K562 (cell line): ENCODE results near the gene HNRNPF. TPM values are rescaled to one million over a fixed set of nuclear protein-coding genes. Genes with fewer than 3 reads are reported as not detected.

Experiments
- BACH1 ChIP-seq: fragments of 200-800 bp; sonication (Bioruptor generic); IDR thresholded peaks from 2 replicates; pipeline ENCODE4 v1.6.1; 2016; ENCODE audit warnings: missing genetic modification characterization, missing compliant biosample characterization
- BMI1 ChIP-seq: fragments of 150-350 bp; IDR thresholded peaks from 2 replicates; pipeline ENCODE4 v1.6.1; 2014; ENCODE audit warnings: low read length
- E2F1 ChIP-seq: sonication (generic); formaldehyde crosslinking; IDR thresholded peaks from 2 replicates; pipeline ENCODE4 v1.8.1; 2023; ENCODE audit warnings: mild to moderate bottlenecking, missing genetic modification reagents, moderate library complexity
- HDAC6 ChIP-seq: IDR thresholded peaks from 2 replicates; pipeline ENCODE4 v1.6.1; 2012; ENCODE audit warnings: low read depth, mild to moderate bottlenecking, control low read depth, inconsistent platforms, low read length, moderate library complexity
- HLTF ChIP-seq: fragments of 450-650 bp; IDR thresholded peaks from 2 replicates; pipeline ENCODE4 v1.6.1; 2016
- IRF9 ChIP-seq: fragments of 450-650 bp; IDR thresholded peaks from 2 replicates; pipeline ENCODE4 v1.6.1; 2016; ENCODE audit warnings: missing biosample characterization, missing genetic modification characterization
- MTA1 ChIP-seq: fragments of 450-650 bp; IDR thresholded peaks from 2 replicates; pipeline ENCODE4 v1.6.1; 2017; ENCODE audit warnings: borderline replicate concordance
- PHB ChIP-seq: fragments of 250-450 bp; sonication (Bioruptor Pico); IDR thresholded peaks from 2 replicates; pipeline ENCODE4 v1.5.0; 2021
- PREB ChIP-seq: sonication (generic); formaldehyde crosslinking; IDR thresholded peaks from 2 replicates; pipeline ENCODE4 v1.8.1; 2023; ENCODE audit warnings: mild to moderate bottlenecking, missing genetic modification reagents
- SIN3A ChIP-seq, 2 experiments: fragments of 150-350 bp in 1 of 2; IDR thresholded peaks; 2 replicates each; pipeline ENCODE4 v1.6.1; 2011 to 2016; ENCODE audit warnings: borderline replicate concordance in 2 of 2, low read depth in 2 of 2, low read length in 2 of 2, mild to moderate bottlenecking in 2 of 2, moderate library complexity in 2 of 2; ENCODE audit not compliant: control insufficient read depth in 1 of 2
- THRB ChIP-seq: fragments of 450-650 bp; formaldehyde crosslinking; conservative IDR thresholded peaks from 2 replicates; pipeline ENCODE4 v1.4.0; 2022; ENCODE audit warnings: mild to moderate bottlenecking, missing genetic modification characterization
- ZNF217 ChIP-seq: sonication (generic); formaldehyde crosslinking; IDR thresholded peaks from 2 replicates; pipeline ENCODE4 v1.8.0; 2022; ENCODE audit warnings: mild to moderate bottlenecking, missing genetic modification reagents
- polyA plus RNA-seq, 8 experiments: library from polyadenylated mRNA; depleted of rRNA in 4 of 8; stranded (reverse) in 5 of 8; unstranded in 3 of 8; fragments of >200 nt; fragmentation: Nextera tagmentation in 2 of 8; fragmentation: Illumina TruSeq in 1 of 8; extraction: Ambion mirVana in 2 of 8; extraction: Trizol in 1 of 8; gene quantifications; 2 replicates each; pipeline versions ENCODE4 v1.2.1 to v1.2.3, GENCODE V29; 2011 to 2014; ENCODE audit warnings: inconsistent platforms in 1 of 8, missing spikeins in 1 of 8
- total RNA-seq, 7 experiments: library from RNA; depleted of rRNA in 6 of 7; stranded (reverse); fragments of >200 nt in 6 of 7; fragmentation: Illumina TruSeq in 2 of 7; extraction: Trizol in 2 of 7; gene quantifications; 2 replicates each; pipeline versions ENCODE4 v1.2.1 to v1.2.3, GENCODE V29; 2011 to 2021; ENCODE audit warnings: low replicate concordance in 1 of 7
- TF ChIP-seq, protein P1 (sequence below): fragments of 250-450 bp; sonication (Bioruptor Pico); IDR thresholded peaks from 2 replicates; pipeline ENCODE4 v1.4.0; 2020; ENCODE audit warnings: mild to moderate bottlenecking, moderate library complexity, borderline replicate concordance

Gene HNRNPF
- total and polyA plus RNA-seq, 9 of the 15 experiments (the other 6 are each of a cell fraction or from before 2014, with no cell fraction given): 192 to 489 (median 416) TPM

DNA sequence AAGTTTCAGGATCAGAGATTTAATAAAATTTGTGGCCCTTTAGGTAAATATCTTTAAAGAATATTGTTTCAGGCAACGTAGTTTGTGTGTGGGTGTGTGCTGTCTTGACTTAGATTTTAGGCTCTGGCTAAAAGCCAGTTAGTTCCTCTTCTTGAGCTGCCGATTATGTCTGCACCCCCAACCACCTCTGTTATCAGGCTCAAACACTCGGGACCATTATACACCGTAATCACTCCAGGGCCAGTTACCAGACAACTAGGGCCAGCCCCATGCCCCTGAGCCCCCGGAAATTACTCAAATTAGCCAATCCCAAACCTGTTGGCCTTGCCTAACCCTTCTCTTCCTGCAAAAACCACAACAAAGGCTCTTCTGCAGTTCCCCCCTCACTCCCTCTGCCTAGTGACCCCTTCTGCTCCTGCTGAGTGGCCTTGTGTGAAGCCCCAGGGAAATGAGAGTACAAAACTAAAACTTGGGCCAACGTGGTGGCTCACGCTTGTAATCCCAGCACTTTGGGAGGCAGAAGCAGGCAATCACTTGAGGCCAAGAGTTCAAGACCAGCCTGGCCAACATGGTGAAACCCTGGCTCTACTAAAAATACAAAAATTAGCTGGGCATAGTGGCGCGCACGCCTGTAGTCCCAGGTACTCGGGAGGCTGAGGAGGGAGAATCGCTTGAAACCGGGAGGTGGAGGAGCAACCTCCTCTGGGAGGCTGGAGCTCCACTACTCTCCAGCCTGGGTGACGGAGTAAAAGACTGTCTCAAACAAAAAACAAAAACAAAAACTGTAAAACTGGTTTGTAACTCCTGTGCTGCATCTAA is 9.2 kb upstream of the HNRNPF start (continued):
- TF ChIP-seq E2F1 (CRISPR knock-in tag) (peak; percentile 38; the same call in 1 of the 2 replicates), HLTF (peak; percentile 88), PHB (CRISPR knock-in tag) (0 out of 2 replicates have a peak, but pooled peaks have one; percentile 67), HDAC6 (no peak), BMI1 (no peak), PREB (CRISPR knock-in tag) (0 out of 2 replicates have a peak, but pooled peaks have one; percentile 82), MTA1 (peak; percentile 92; the same call in 1 of the 2 replicates), BACH1 (tag) (peak; percentile 87), THRB (CRISPR knock-in tag) (peak; percentile 93), IRF9 (peak; percentile 84), ZNF217 (CRISPR knock-in tag) (no peak), SIN3A (IDR thresholded peaks at IDR 0.05; ENCODE audit: borderline replicate concordance in 2 of 2, control insufficient read depth in 1 of 2, low read depth in 2 of 2, low read length in 2 of 2) (0 out of 4 replicates have a peak, but pooled peaks of 1 of the 2 experiments have one; percentile 24)
- TF ChIP-seq, protein P1, sequence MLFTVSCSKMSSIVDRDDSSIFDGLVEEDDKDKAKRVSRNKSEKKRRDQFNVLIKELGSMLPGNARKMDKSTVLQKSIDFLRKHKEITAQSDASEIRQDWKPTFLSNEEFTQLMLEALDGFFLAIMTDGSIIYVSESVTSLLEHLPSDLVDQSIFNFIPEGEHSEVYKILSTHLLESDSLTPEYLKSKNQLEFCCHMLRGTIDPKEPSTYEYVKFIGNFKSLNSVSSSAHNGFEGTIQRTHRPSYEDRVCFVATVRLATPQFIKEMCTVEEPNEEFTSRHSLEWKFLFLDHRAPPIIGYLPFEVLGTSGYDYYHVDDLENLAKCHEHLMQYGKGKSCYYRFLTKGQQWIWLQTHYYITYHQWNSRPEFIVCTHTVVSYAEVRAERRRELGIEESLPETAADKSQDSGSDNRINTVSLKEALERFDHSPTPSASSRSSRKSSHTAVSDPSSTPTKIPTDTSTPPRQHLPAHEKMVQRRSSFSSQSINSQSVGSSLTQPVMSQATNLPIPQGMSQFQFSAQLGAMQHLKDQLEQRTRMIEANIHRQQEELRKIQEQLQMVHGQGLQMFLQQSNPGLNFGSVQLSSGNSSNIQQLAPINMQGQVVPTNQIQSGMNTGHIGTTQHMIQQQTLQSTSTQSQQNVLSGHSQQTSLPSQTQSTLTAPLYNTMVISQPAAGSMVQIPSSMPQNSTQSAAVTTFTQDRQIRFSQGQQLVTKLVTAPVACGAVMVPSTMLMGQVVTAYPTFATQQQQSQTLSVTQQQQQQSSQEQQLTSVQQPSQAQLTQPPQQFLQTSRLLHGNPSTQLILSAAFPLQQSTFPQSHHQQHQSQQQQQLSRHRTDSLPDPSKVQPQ (CRISPR knock-in tag): peak; percentile 79; the same call in 1 of the 2 replicates
